ENCODE data around the gene CAMSAP1.

The CAMSAP1 gene

GRCh38 chr9:135937521-135938489 is 30.5 kb upstream of the CAMSAP1 start:
- DNase-seq, result no peak

- DNase-seq, result no peak
These were observed 25.8 kb upstream of the CAMSAP1 start for GRCh38 chr9:135933114-135933513.

GRCh38 chr9:135932656-135933055 is 25.3 kb upstream of the CAMSAP1 start:
- DNase-seq, result no peak

GRCh38 chr9:135931349-135931820 is 24.0 kb upstream of the CAMSAP1 start:
- DNase-seq, result no peak

- DNase-seq, result no peak
These were observed 23.4 kb upstream of the CAMSAP1 start for GRCh38 chr9:135930446-135931345.

GRCh38 chr9:135929656-135930445 is 22.5 kb upstream of the CAMSAP1 start:
- no peak for DNase-seq

- DNase-seq, result no peak
These were observed 21.6 kb upstream of the CAMSAP1 start for GRCh38 chr9:135928731-135929655.

GRCh38 chr9:135928074-135928730 is 20.9 kb upstream of the CAMSAP1 start:
- DNase-seq, result no peak

- DNase-seq, result no peak
These were observed 20.1 kb upstream of the CAMSAP1 start for GRCh38 chr9:135927195-135928013.

- no peak for DNase-seq
These were observed 19.3 kb upstream of the CAMSAP1 start for GRCh38 chr9:135926402-135927194.

GRCh38 chr9:135925496-135926133 is 18.3 kb upstream of the CAMSAP1 start:
- no peak for DNase-seq

- DNase-seq, result no peak
These were observed 17.4 kb upstream of the CAMSAP1 start for GRCh38 chr9:135924628-135925338.

- DNase-seq, result no peak
These were observed 16.2 kb upstream of the CAMSAP1 start for GRCh38 chr9:135923508-135923907.

- no peak for DNase-seq
These were observed 14.5 kb upstream of the CAMSAP1 start for GRCh38 chr9:135921749-135922310.

GRCh38 chr9:135920973-135921585 is 13.7 kb upstream of the CAMSAP1 start:
- no peak for DNase-seq

GRCh38 chr9:135920256-135920930 is 13.0 kb upstream of the CAMSAP1 start:
- no peak for DNase-seq

All from DMS79 (cell line).